ENCODE measurements around the gene CLDN10.
"Not testable (repeated sequence)": the region's sequence is repeated elsewhere in the genome, so short reads cannot be mapped to it uniquely, and the experiment has no call there.

The CLDN10 gene

GRCh38 chr13:95552539-95553441, at the start of gene CLDN10:
Gene CLDN10 (plus strand): TSS chr13:95552720. CDS start chr13:95552754, 34 bp downstream.
- no peak for DNase-seq (ENCODE audit: low spot score)

- no peak for DNase-seq (ENCODE audit: low spot score)
These were observed 48.9 kb upstream of the CLDN10 start for GRCh38 chr13:95503662-95504061.

- DNase-seq (ENCODE audit: low spot score), result no peak
These were observed 47.3 kb upstream of the CLDN10 start for GRCh38 chr13:95505265-95505664.

GRCh38 chr13:95505986-95506385, 46.5 kb upstream of the CLDN10 start:
- DNase-seq (ENCODE audit: low spot score), result no peak

GRCh38 chr13:95507991-95508390, 44.5 kb upstream of the CLDN10 start:
- DNase-seq (ENCODE audit: low spot score), result no peak

GRCh38 chr13:95508996-95509395, 43.5 kb upstream of the CLDN10 start:
- DNase-seq (ENCODE audit: low spot score), result no peak

- no peak for DNase-seq (ENCODE audit: low spot score)
These were observed 42.8 kb upstream of the CLDN10 start for GRCh38 chr13:95509521-95510310.

- DNase-seq (ENCODE audit: low spot score), result no peak
These were observed 41.6 kb upstream of the CLDN10 start for GRCh38 chr13:95510950-95511349.

- DNase-seq (ENCODE audit: low spot score), result no peak
These were observed 40.1 kb upstream of the CLDN10 start for GRCh38 chr13:95512424-95512823.

- no peak for DNase-seq (ENCODE audit: low spot score)
These were observed 39.6 kb upstream of the CLDN10 start for GRCh38 chr13:95512957-95513356.

GRCh38 chr13:95515606-95516005, 36.9 kb upstream of the CLDN10 start:
- not testable (repeated sequence) for DNase-seq (ENCODE audit: low spot score)

GRCh38 chr13:95516021-95516420, 36.5 kb upstream of the CLDN10 start:
- no peak for DNase-seq (ENCODE audit: low spot score)

- no peak for DNase-seq (ENCODE audit: low spot score)
These were observed 36.0 kb upstream of the CLDN10 start for GRCh38 chr13:95516492-95516891.

- no peak for DNase-seq (ENCODE audit: low spot score)
These were observed 28.9 kb upstream of the CLDN10 start for GRCh38 chr13:95523598-95523997.

GRCh38 chr13:95524264-95524901, 28.1 kb upstream of the CLDN10 start:
- DNase-seq (ENCODE audit: low spot score), result no peak

GRCh38 chr13:95527955-95528354, 24.6 kb upstream of the CLDN10 start:
- DNase-seq (ENCODE audit: low spot score), result no peak

GRCh38 chr13:95530178-95530577, 22.3 kb upstream of the CLDN10 start:
- no peak for DNase-seq (ENCODE audit: low spot score)

GRCh38 chr13:95533545-95534160, 18.9 kb upstream of the CLDN10 start:
- no peak for DNase-seq (ENCODE audit: low spot score)

- DNase-seq (ENCODE audit: low spot score), result no peak
These were observed 17.3 kb upstream of the CLDN10 start for GRCh38 chr13:95535243-95535642.

GRCh38 chr13:95536632-95537241, 15.8 kb upstream of the CLDN10 start:
- DNase-seq (ENCODE audit: low spot score), result no peak

- DNase-seq (ENCODE audit: low spot score), result no peak
These were observed 11.6 kb upstream of the CLDN10 start for GRCh38 chr13:95540888-95541287.

GRCh38 chr13:95541308-95541707, 11.2 kb upstream of the CLDN10 start:
- no peak for DNase-seq (ENCODE audit: low spot score)

Data from AG08396 (cell line).